NT2/D1 (cell line): Measurements from ENCODE around the gene CDC42SE2.
A peak's percentile ranks its signal among the peaks of the same experiment; 100 is the strongest.
"Not testable (repeated sequence)": the region's sequence is repeated elsewhere in the genome, so short reads cannot be mapped to it uniquely, and the experiment has no call there.

Experiments used
- DNase-seq: peaks from one replicate; pipeline ENCODE4 v3.0.0-alpha.2; 2011; ENCODE audit warnings: low read depth, low spot score
- H3K27me3 ChIP-seq: 2 replicates; pipeline ENCODE4 v1.6.0; 2011; ENCODE audit warnings: mild to moderate bottlenecking; ENCODE audit not compliant: insufficient read length, insufficient read depth
- H3K36me3 ChIP-seq: 2 replicates; pipeline ENCODE4 v1.6.1; 2011; ENCODE audit warnings: mild to moderate bottlenecking, low read length, mixed read lengths; ENCODE audit not compliant: insufficient read depth, insufficient read length
- H3K4me1 ChIP-seq: 2 replicates; pipeline ENCODE4 v1.5.1; 2011; ENCODE audit not compliant: insufficient read depth, insufficient read length
- H3K4me3 ChIP-seq: 2 replicates; pipeline ENCODE4 v1.5.1; 2011; ENCODE audit warnings: low read depth; ENCODE audit not compliant: insufficient read length
- H3K9ac ChIP-seq: 2 replicates; pipeline ENCODE4 v1.6.0; 2011; ENCODE audit warnings: low read depth; ENCODE audit not compliant: insufficient read length
- H3K9me3 ChIP-seq: 2 replicates; pipeline ENCODE4 v1.5.1; 2011; ENCODE audit warnings: mild to moderate bottlenecking, low read length; ENCODE audit not compliant: insufficient read depth
- SUZ12 ChIP-seq: IDR thresholded peaks from 2 replicates; pipeline ENCODE4 v1.6.1; 2011; ENCODE audit not compliant: insufficient read length, insufficient read depth; ENCODE audit errors: extremely low read depth
- YY1 ChIP-seq: IDR thresholded peaks from 2 replicates; pipeline ENCODE4 v1.6.1; 2011; ENCODE audit not compliant: insufficient read length, insufficient read depth
- ZNF274 ChIP-seq: IDR thresholded peaks from 2 replicates; pipeline ENCODE4 v1.6.1; 2011; ENCODE audit warnings: mild to moderate bottlenecking, low read depth, low read length

The CDC42SE2 gene

DNA sequence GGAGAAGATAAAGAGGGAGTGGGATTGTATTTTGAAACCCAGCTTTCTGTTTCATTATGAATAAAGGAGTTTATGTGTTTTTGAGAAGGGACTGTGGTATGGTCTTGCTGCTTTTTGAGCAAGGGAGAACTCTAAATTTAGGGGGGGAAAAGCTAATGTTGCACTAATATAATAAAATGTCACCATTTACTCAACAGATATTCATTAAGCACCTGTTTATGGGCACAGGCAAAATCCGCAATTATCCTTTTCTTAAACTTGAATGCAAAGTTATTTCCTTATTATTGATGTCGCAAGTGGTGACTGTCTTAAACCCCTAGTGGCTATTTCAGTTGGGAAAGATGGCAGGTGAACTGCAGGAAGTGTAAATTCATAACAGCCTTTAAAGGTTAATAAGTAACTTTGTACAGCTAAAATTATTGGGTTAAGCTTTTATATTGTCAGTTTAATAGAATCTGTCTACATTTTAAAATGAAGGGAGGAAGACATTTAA is 1.5 kb downstream of the CDC42SE2 start:
- DNase-seq = no peak
- Histone ChIP-seq H3K36me3 (no peaks in the 10 kb centered on the region), H3K4me3 (peak overlapping the region; percentile 66), H3K9me3 (no peaks in the 10 kb centered on the region), H3K4me1 (no peaks in the 10 kb centered on the region), H3K9ac (no peak overlapping the region), H3K27me3 (no peaks in the 10 kb centered on the region)
- TF ChIP-seq YY1 (no peak), SUZ12 (no peak), ZNF274 (no peak)

GRCh38 chr5:131266370-131267060 is 2.7 kb downstream of the CDC42SE2 start:
- Histone ChIP-seq H3K27me3 (no peaks in the 10 kb centered on the region), H3K4me3 (no peak overlapping the region), H3K9me3 (no peaks in the 10 kb centered on the region), H3K9ac (no peak overlapping the region), H3K36me3 (no peaks in the 10 kb centered on the region), H3K4me1 (no peaks in the 10 kb centered on the region)
- TF ChIP-seq YY1 (no peak), ZNF274 (no peak), SUZ12 (no peak)
- DNase-seq = no peak

DNA sequence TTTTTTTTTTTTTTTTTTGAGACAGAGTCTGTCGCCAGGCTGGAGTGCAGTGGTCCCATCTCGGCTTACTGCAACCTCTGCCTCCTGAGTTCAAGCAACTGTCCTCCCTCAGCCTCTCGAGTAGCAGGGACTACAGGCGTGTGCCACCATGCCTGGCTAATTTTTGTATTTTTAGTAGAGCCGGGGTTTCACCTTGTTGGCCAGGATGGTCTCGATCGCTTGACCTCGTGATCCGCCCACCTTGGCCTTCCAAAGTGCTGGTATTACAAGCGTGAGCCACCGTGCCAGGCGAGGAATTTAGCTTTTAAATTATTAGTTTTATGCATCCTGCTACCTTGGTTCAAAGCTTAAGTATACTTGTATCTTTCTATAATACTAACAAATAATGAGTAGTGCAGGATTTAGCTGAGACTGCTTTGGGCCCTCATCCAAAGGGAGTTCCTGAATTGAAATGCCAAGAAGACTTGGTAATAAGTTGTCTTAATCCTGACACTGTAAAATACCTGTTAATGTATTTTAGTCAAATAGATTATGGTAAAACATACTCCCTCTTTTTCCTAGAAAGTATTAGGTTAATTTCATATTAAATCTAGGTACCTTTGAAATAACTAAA is 5.0 kb downstream of the CDC42SE2 start:
- no peak overlapping the region for H3K9ac ChIP-seq
- no peaks in the 10 kb centered on the region for H3K27me3 ChIP-seq
- H3K9me3 ChIP-seq = no peaks in the 10 kb centered on the region
- H3K4me1 ChIP-seq = no peaks in the 10 kb centered on the region
- H3K4me3 ChIP-seq = no peak overlapping the region
- DNase-seq = no peak
- TF ChIP-seq YY1 (no peak), SUZ12 (no peak), ZNF274 (no peak)
- H3K36me3 ChIP-seq = no peaks in the 10 kb centered on the region

GRCh38 chr5:131270809-131271208 is 7.0 kb downstream of the CDC42SE2 start:
- Histone ChIP-seq H3K9me3 (no peaks in the 10 kb centered on the region), H3K4me1 (no peaks in the 10 kb centered on the region), H3K4me3 (no peak overlapping the region), H3K9ac (no peak overlapping the region), H3K27me3 (no peaks in the 10 kb centered on the region), H3K36me3 (no peaks in the 10 kb centered on the region)
- TF ChIP-seq YY1 = no peak
- no peak for TF ChIP-seq ZNF274
- TF ChIP-seq SUZ12 = no peak
- no peak for DNase-seq

- H3K27me3 ChIP-seq, H3K4me3 ChIP-seq, H3K4me1 ChIP-seq, H3K9ac ChIP-seq, H3K36me3 ChIP-seq, DNase-seq, H3K9me3 ChIP-seq: not testable (repeated sequence)
Observed at GRCh38 chr5:131271888-131272287, 8.0 kb downstream of the CDC42SE2 start.

DNA sequence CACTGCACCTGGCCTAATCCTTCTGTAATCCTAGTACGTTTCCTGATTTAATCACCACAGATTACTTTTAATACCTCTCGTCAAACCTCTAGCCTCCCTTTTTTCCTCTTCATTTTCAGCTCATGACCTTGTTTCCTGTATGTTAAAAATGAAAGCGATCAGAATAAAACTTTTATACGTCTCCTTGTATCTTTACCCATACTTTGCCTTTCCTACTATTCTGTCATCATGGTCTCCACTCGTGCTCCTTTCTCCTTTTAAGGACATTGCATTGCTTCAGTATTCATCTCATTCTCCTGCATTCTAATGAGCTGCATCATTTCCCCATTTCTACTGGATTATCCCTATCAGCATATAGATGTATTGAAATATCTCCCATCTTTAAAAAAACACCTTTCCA is 8.5 kb downstream of the CDC42SE2 start:
- TF ChIP-seq ZNF274 (no peak), SUZ12 (no peak), YY1 (no peak)

GRCh38 chr5:131272724-131273123 is 8.9 kb downstream of the CDC42SE2 start:
- Histone ChIP-seq H3K4me3 (no peak overlapping the region), H3K27me3 (no peaks in the 10 kb centered on the region), H3K9me3 (no peaks in the 10 kb centered on the region), H3K9ac (no peak overlapping the region), H3K36me3 (no peaks in the 10 kb centered on the region), H3K4me1 (no peaks in the 10 kb centered on the region)
- DNase-seq = no peak
- TF ChIP-seq SUZ12 = no peak
- no peak for TF ChIP-seq YY1
- TF ChIP-seq ZNF274 = no peak

More for the DNA sequence above, 8.5 kb downstream of the CDC42SE2 start:
- H3K4me1 ChIP-seq = no peaks in the 10 kb centered on the region
- H3K9ac ChIP-seq = no peak overlapping the region
- no peaks in the 10 kb centered on the region for H3K36me3 ChIP-seq
- no peak overlapping the region for H3K4me3 ChIP-seq
- H3K27me3 ChIP-seq = no peaks in the 10 kb centered on the region
- H3K9me3 ChIP-seq = no peaks in the 10 kb centered on the region
- DNase-seq = no peak
